OCI-LY3 (cell line): ENCODE measurements around the gene PPP2R5E.
"Not testable (repeated sequence)": the region's sequence is repeated elsewhere in the genome, so short reads cannot be mapped to it uniquely, and the experiment has no call there.

Experiments
- H2AFZ ChIP-seq: fragments of 200-600, 300-600 bp; shearing (Covaris generic); 2 replicates; pipeline ENCODE4 v1.6.0; 2014; ENCODE audit warnings: antibody characterized with exemption, low read depth, low read length
- H3K27ac ChIP-seq: fragments of 200-600, 300-600 bp; sonication (generic); 2 replicates; pipeline ENCODE4 v1.5.1; 2014; ENCODE audit warnings: mild to moderate bottlenecking, low read length, moderate library complexity, mixed read lengths
- H3K27me3 ChIP-seq: fragments of 200-600, 300-600 bp; sonication (generic); 2 replicates; pipeline ENCODE4 v1.6.1; 2014; ENCODE audit warnings: low read depth, low read length, mixed read lengths
- H3K36me3 ChIP-seq: fragments of 200-600, 300-600 bp; sonication (generic); replicated peaks from 2 replicates; pipeline ENCODE3; 2014; ENCODE audit warnings: low read depth, low read length, mixed read lengths
- H3K4me1 ChIP-seq: fragments of 300-600, 200-600 bp; sonication (generic); 2 replicates; pipeline ENCODE4 v1.6.1; 2014; ENCODE audit warnings: low read length, mixed read lengths
- H3K4me2 ChIP-seq: fragments of 200-600, 300-600 bp; sonication (generic); 2 replicates; pipeline ENCODE4 v1.6.1; 2014; ENCODE audit warnings: low read length, mixed read lengths
- H3K4me3 ChIP-seq: fragments of 300-600, 200-600 bp; sonication (generic); 2 replicates; pipeline ENCODE4 v1.5.1; 2014; ENCODE audit warnings: antibody characterized with exemption, mild to moderate bottlenecking, low read length, moderate library complexity
- H3K79me2 ChIP-seq: fragments of 300-600, 200-600 bp; shearing (Covaris generic); 2 replicates; pipeline ENCODE4 v1.6.1; 2014; ENCODE audit warnings: mild to moderate bottlenecking, low read length, mixed read lengths
- H3K9ac ChIP-seq: fragments of 300-600, 200-600 bp; shearing (Covaris generic); 2 replicates; pipeline ENCODE4 v1.6.0; 2014; ENCODE audit warnings: mild to moderate bottlenecking, low read length, moderate library complexity
- H3K9me3 ChIP-seq: fragments of 200-600, 300-600 bp; shearing (Covaris generic); 2 replicates; pipeline ENCODE4 v1.6.1; 2014; ENCODE audit warnings: low read length, mixed read lengths; ENCODE audit not compliant: insufficient read depth
- H4K20me1 ChIP-seq: fragments of 200-600, 300-600 bp; sonication (generic); 2 replicates; pipeline ENCODE4 v1.6.1; 2016; ENCODE audit warnings: low read length, mixed read lengths; ENCODE audit not compliant: insufficient read depth
- CTCF ChIP-seq: fragments of 200-600, 300-600 bp; sonication (generic); IDR thresholded peaks from 2 replicates; pipeline ENCODE4 v1.5.1; 2014; ENCODE audit warnings: antibody characterized with exemption, low read length, low read depth
- EZH2phosphoT487 ChIP-seq: fragments of 200-600 bp; shearing (Covaris generic); IDR thresholded peaks from 2 replicates; pipeline ENCODE4 v1.6.1; 2018; ENCODE audit warnings: antibody characterized with exemption, mixed run types, low read depth

PPP2R5E gene

GRCh38 chr14:63378444-63378843 lies 164.7 kb downstream of the PPP2R5E start:
- H3K27ac ChIP-seq, result no peak overlapping the region
- no peak overlapping the region for H2AFZ ChIP-seq
- 0 out of 2 replicates have a peak, but pooled peaks cover 3% of the 10 kb centered on the region for H4K20me1 ChIP-seq
- no peak for TF ChIP-seq EZH2phosphoT487
- TF ChIP-seq CTCF, result no peak
- no peaks in the 10 kb centered on the region for H3K27me3 ChIP-seq
- no peak overlapping the region for H3K4me2 ChIP-seq
- no peak overlapping the region for H3K4me3 ChIP-seq
- H3K4me1 ChIP-seq, result peaks cover under 1% of the 10 kb centered on the region; the same call in 1 of the 2 replicates
- H3K36me3 ChIP-seq, result peaks cover 16% of the 10 kb centered on the region
- no peaks in the 10 kb centered on the region for H3K9me3 ChIP-seq
- H3K79me2 ChIP-seq, result no peaks in the 10 kb centered on the region
- no peak overlapping the region for H3K9ac ChIP-seq

GRCh38 chr14:63375769-63376168 lies 167.4 kb downstream of the PPP2R5E start:
- H4K20me1 ChIP-seq, result 0 out of 2 replicates have a peak, but pooled peaks cover 3% of the 10 kb centered on the region
- no peak overlapping the region for H3K4me3 ChIP-seq
- H3K27ac ChIP-seq, result no peak overlapping the region
- H3K27me3 ChIP-seq, result no peaks in the 10 kb centered on the region
- no peak overlapping the region for H2AFZ ChIP-seq
- no peak overlapping the region for H3K9ac ChIP-seq
- H3K4me1 ChIP-seq, result peaks cover 14% of the 10 kb centered on the region
- H3K4me2 ChIP-seq, result no peak overlapping the region
- no peak for TF ChIP-seq CTCF
- TF ChIP-seq EZH2phosphoT487, result no peak
- H3K36me3 ChIP-seq, result peaks cover 3% of the 10 kb centered on the region
- no peaks in the 10 kb centered on the region for H3K79me2 ChIP-seq
- H3K9me3 ChIP-seq, result no peaks in the 10 kb centered on the region

GRCh38 chr14:63371613-63372012 lies 171.6 kb downstream of the PPP2R5E start:
- H3K9ac ChIP-seq, H2AFZ ChIP-seq, H4K20me1 ChIP-seq, H3K4me3 ChIP-seq, H3K9me3 ChIP-seq, H3K27ac ChIP-seq, H3K36me3 ChIP-seq, H3K27me3 ChIP-seq, H3K79me2 ChIP-seq: not testable (repeated sequence)
- Histone ChIP-seq H3K4me2 (peak overlapping the region; percentile 33), H3K4me1 (peaks cover 17% of the 10 kb centered on the region)
- peak; percentile 34 for TF ChIP-seq CTCF

- Histone ChIP-seq H4K20me1 (no peaks in the 10 kb centered on the region), H3K27ac (no peak overlapping the region), H3K4me2 (peak overlapping the region; percentile 33), H2AFZ (no peak overlapping the region), H3K4me1 (peaks cover 17% of the 10 kb centered on the region), H3K79me2 (no peaks in the 10 kb centered on the region), H3K27me3 (no peaks in the 10 kb centered on the region), H3K9me3 (0 out of 2 replicates have a peak, but pooled peaks cover 4% of the 10 kb centered on the region), H3K36me3 (no peaks in the 10 kb centered on the region), H3K9ac (no peak overlapping the region), H3K4me3 (no peak overlapping the region)
- TF ChIP-seq CTCF, result no peak
- TF ChIP-seq EZH2phosphoT487, result no peak
Measured at GRCh38 chr14:63371033-63371432, 172.1 kb downstream of the PPP2R5E start.
